Tibial nerve (tissue), 4 donors: ENCODE results near the gene PAQR4.

ENCODE experiments used
- EP300 ChIP-seq, 2 donors: sonication (generic); formaldehyde crosslinking; IDR thresholded peaks; one replicate each; pipeline ENCODE4 v1.6.1; 2017; ENCODE audit warnings: antibody characterized with exemption in 2 of 2, mild to moderate bottlenecking in 1 of 2
- TF ChIP-seq, protein P1 (sequence below), 5 experiments: fragments of 200-600 bp in 3 of 5; fragments of 450-650 bp in 2 of 5; sonication (generic) in 3 of 5; IDR thresholded peaks; one replicate each; pipeline ENCODE4 v1.5.1; 2016 to 2019; ENCODE audit warnings: antibody characterized with exemption in 5 of 5, mild to moderate bottlenecking in 3 of 5, moderate library complexity in 2 of 5

DNA sequence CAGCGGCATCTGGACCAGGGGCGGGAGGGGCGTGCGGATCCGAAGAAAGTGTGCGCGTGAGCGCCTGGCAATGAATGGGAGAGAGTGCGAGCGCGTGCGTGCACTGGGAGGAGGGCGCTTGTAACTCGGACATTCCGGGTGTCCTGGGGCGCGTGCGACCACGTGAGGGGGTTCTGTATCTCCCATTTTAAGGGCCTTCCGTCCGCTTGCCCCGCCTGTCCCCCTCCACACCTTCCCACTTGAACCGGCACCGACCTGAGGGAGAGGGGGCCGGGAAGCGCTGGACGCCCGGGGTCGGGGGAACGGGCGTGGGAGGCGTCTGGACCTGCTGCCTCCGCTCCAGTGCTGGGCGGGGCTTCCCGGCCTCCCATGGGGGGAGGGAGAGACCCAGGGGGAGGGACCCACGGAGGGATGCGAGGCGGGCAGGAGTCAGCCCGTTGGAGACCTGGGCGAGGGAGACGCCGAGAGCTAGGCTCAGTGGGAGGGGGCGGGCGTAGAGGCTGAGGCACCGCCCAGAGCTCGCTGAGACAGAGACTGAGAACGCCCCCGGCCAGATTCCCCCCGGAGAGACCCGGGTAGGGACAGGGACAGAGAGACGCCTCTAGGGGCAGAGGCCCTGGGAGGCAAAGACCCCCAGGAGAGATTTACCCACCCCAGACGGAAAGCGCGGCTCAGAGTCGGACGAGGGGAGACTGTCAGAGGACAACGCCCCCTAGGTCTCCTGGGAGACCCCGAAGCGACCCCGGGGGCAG is 5.2 kb upstream of the PAQR4 start, which contains the start of gene KREMEN2:
- TF ChIP-seq, protein P1, sequence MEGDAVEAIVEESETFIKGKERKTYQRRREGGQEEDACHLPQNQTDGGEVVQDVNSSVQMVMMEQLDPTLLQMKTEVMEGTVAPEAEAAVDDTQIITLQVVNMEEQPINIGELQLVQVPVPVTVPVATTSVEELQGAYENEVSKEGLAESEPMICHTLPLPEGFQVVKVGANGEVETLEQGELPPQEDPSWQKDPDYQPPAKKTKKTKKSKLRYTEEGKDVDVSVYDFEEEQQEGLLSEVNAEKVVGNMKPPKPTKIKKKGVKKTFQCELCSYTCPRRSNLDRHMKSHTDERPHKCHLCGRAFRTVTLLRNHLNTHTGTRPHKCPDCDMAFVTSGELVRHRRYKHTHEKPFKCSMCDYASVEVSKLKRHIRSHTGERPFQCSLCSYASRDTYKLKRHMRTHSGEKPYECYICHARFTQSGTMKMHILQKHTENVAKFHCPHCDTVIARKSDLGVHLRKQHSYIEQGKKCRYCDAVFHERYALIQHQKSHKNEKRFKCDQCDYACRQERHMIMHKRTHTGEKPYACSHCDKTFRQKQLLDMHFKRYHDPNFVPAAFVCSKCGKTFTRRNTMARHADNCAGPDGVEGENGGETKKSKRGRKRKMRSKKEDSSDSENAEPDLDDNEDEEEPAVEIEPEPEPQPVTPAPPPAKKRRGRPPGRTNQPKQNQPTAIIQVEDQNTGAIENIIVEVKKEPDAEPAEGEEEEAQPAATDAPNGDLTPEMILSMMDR (IDR thresholded peaks at IDR 0.05) = no peak
- TF ChIP-seq EP300 (IDR thresholded peaks at IDR 0.05) = no peak
